ENCODE data around the gene ESM1. TPM values are rescaled to one million over a fixed set of nuclear protein-coding genes. Genes with fewer than 3 reads are reported as not detected.

The ESM1 gene
- total and polyA plus RNA-seq, 2 of the 8 experiments (the other 6 are each of a cell fraction or from before 2014, with no cell fraction given), result not detected

GRCh38 chr5:54993318-54993717 lies 7.9 kb upstream of the ESM1 start (continued):
- TF ChIP-seq CHD7 (IDR thresholded peaks at IDR 0.05; ENCODE audit: insufficient replicate concordance, low read length), result no peak

Measured in H1 (cell line).